NCI-H2029 (cell line): ENCODE results near the gene TSPAN3.

ENCODE experiments used
- DNase-seq: peaks from one replicate; lab custom pipeline; 2025; lab: John Stamatoyannopoulos, UW

The TSPAN3 gene

GRCh38 chr15:77009646-77010311 lies 61.1 kb downstream of the TSPAN3 start:
- DNase-seq: no peak

DNA sequence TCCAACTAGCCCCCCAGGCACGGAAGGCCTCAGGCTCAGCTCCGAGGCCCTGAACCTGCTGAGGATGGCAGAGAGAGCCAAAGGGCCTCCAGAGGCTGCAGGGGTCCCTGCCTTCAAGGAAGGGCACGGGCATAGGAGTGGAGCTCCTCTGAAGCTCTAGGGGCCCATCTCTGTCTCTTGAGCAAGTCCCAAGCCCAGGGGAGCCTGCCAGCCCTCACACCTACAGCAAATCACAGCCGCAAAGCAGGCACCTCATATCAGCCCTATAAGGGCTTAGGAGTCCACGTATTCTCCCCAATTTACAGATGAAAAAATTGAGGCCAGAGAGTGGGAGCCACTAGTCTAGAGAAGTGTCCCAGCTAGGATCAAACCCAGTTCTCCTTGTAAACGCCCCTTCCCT lies 61.7 kb downstream of the TSPAN3 start:
- DNase-seq: no peak

- DNase-seq: no peak
Observed at GRCh38 chr15:77004189-77004588, 66.7 kb downstream of the TSPAN3 start.

DNA sequence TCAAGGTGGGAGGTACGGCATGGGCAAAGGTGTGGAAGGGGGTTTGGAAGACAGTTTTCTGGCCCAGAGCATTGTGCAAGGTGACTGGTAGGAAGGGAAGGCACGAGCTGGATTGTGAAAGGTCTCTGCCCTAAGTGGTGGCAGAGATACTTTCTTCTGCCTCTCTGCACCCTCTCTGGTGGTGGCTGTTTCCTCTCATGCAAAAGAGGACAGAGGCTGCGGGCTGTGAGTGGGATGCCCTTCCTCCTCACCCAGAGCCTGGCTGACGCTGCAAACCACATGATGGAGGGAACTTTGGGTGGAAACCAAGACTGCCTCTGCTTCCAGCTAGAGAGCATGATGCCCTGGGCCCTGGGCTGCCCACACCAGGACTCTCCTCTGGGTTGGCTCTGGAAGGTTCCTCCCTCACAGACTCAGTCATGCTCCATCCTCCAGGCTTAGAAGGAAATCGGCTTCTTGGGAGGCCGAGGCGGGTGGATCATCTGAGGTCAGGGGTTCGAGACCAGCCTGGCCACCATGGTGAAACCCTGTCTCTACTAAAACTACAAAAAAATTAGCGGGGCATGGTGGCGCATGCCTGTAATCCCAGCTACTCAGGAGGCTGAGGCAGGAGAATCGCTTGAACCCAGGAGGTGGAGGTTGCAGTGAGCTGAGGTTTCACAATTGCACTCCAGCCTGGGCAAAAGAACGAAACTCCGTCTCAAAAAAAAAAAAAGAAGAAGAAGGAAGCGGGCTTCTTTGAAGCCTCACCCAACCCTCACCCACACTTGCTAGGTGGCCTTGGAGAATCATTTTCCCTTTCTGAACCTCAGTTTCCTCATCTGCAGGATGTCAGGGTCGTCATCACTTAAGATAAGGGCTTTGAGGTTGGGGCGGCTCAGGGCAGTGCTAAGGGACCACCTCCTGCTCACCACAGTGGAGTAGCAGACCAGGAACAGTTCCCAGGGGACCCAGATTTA lies 67.7 kb downstream of the TSPAN3 start:
- no peak for DNase-seq

GRCh38 chr15:77002436-77002835 lies 68.5 kb downstream of the TSPAN3 start:
- DNase-seq: no peak

DNA sequence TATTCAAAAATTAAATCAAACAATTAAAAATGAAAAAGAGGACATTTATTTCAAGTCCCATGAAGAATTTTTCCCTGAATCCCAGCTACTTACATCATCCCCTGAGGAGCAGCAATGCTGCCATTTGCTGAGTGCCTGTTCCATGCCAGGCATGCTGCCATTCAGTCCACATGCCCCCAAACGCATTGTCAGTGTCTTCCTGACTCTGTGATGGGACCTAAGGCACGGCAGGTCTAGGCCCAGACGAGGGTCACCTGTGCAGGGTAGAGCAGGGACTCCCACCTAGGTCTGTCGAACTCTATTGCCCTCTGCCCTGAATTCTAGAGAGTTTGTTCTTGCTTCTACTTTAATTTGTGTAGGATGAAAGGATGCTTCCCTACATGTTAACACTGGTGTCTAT lies 68.9 kb downstream of the TSPAN3 start:
- no peak for DNase-seq

DNA sequence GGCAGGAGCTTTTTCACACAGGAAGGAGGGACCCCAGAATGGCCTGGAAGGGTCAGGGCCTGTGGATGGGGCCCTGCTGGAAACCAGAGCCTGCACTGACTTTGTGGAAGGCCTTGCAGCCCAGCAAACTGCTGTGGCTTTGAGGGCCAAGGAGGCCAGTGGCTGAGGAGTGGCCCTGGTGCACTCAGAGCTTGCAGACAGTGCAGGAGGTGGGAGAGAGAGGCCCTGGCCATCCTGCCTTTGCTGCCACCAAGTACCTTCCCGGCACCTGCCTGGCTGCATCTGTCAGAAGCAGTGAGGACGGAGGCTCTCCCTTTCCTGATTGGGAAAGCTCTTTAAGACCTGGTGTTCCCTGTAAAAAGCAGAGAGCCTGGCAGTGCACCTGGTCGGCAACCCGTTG lies 69.6 kb downstream of the TSPAN3 start:
- no peak for DNase-seq

- no peak for DNase-seq
Observed at GRCh38 chr15:76999996-77000395, 70.9 kb downstream of the TSPAN3 start.

DNA sequence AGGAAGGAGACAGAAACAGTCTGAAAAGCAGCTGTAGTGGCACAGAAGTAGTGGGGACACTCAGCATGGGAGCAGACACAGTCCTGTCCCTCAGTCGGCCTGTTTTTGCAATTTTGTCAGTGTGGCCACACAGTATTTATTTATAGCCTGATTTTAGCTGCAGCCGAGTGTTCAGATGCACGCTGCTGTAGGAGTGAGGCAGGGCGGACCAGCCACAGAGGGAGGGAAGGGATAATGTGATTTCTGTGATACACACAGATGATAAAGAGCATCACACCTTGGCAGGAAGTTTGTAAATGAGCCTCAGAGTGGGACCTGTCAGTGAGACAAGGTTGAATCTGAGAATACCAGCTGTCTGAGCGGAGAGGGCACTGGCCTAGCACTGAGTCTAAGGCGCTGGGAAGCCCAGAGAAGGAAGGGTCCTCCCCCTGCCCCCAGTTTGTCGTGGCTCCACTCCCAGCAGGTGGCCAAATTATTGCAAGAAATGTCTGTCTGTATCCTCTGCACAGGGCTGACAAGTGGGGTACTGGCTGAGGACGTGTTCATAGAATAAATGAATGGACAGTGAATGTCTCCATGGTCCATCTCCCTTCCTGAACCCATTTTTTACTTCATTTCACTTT lies 72.1 kb downstream of the TSPAN3 start:
- no peak for DNase-seq

DNA sequence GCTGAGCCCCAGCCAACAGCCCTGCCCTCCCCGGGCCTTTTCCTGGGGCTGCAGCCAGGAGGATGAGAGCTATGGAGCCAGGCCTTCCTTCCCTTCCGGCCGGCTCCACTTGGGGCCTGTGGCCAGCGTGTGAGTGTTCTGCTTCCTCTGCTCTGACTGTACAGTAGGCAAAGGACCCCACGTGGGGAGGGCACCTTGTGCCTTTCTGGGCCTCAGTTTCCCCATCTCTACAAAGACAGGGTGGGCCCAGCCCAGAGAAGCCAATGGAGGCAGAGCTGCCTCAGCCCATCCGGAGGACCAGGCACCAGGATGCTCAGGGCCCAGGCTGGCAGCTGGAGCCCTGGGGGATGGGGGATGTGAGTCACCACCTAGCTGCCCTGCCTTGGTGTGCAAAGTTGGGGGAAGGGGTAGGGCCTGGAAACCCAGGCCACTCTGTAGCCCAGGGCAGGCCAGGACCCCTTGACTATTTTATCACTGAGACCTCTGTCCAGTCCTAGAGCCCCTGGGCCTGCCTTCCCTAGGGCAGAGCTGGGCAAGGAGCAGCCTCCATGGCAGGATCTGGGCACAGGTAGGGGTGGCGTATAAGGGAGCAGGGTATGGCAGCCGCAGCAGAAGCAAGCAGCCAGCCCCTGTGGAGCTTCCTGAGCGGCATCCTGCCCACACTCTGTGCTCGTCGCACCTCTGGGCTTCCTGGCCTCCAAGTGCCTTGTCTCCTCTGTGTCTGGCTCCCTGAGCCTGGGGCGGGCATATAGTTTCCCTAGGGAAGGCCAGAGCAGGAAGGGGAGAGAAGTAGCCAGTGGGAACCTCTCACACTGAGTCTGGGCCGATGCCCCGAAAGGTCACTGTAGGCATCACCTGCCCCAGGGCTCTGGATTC lies 74.1 kb downstream of the TSPAN3 start:
- DNase-seq: no peak

GRCh38 chr15:76996076-76996525 lies 74.8 kb downstream of the TSPAN3 start:
- DNase-seq: no peak

DNA sequence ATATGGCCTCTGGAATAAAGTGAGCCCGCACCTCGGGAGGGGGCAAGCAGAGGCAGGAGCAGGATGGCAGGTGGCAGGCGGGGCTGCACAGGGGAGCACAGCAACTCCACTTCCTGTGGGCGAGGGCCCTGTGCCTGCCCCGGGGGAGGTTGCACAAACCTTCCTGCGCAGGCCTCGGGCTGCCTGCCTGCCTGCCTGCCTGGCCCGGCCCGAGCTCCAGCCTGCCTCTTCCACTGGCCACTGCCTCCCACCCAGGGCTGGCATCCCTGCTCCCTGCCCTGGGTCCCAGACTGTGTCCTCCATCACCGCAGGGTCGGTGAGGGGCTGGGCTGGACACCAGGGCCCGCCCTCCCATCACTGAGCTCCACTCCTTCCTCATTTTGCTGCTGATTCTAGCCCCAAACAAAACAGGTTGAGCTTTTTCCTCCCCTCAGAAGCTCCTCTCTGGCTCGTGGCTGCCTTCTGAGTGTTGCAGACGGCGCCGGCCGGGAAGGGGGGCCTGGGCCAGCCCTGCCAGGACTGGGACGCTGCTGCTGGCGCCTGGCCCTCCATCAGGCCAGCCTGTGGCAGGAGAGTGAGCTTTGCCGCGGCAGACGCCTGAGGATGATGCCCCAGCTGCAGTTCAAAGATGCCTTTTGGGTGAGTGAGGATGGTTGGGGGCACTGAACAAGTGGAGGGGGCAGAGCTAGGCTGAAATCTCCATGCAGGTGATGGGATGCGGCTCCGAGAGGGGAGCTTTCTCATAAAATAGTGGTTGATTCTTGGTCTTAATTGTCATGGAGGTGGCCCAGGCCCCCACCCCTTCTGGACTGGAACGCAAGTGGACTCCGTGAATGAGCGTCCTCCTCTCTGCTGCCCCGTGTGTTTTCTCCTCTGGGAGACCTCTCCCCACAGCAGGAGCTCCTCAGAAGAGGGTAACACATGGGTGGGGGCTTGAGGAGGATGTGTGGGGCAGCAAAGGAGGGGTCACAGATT lies 75.7 kb downstream of the TSPAN3 start, which contains the start of gene PSTPIP1:
TSS of gene PSTPIP1 (plus strand) at position 156 of the 975 bp plus-strand sequence. CDS start at position 604, 448 bp downstream.
- no peak for DNase-seq

- no peak for DNase-seq
Observed at GRCh38 chr15:76994496-76994895, 76.4 kb downstream of the TSPAN3 start.

- DNase-seq: no peak
Observed at GRCh38 chr15:76994001-76994400, 76.9 kb downstream of the TSPAN3 start.

- no peak for DNase-seq
Observed at GRCh38 chr15:76993114-76993725, 77.7 kb downstream of the TSPAN3 start.

DNA sequence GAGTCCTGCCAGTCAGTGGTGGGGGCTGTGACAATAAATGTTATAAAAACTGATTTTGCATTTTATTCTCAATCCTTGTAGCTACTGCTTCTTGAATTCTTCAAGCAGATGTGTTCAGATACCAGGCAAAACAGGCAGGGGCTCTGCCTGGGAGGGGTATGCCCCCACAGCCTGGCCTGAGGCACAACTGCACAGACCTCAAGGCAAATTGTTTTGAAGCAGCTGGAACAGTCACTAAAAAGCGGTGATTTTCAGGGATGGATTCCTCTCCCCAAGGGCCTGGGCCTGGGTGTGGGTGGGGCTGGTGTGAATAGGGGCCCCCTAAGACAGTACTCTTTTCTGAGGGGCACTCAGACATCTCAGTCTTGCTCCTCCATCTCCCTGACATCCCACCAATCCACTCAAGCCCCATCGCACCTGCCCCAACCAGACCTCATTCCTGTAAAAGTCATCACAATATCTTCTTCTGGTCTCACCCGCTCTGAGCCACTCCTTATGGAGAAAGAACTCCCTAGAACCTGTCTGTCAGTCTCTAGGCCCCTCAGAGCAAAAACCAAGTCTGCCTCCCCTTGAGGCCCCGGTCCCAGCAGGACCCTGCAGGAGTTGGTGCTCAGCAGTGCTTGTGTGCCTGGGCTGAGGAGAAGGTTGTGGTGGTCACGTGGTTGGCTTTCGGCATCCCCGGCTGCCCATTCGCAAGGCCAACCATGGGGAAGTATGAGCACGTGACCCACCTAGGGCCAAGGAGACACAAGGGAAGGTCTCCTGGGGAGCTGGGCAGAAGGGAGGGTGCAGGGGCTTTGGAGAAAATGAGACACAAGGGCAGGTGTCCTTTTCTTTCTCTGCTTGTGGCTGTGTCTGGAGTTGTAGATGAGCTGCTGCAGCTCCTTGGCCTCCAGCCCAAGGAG lies 78.9 kb downstream of the TSPAN3 start:
- no peak for DNase-seq
